GM19438 (cell line): Measurements from ENCODE around the gene ICE2.

Source experiments
- ATAC-seq: cut with Tn5 transposase; IDR thresholded peaks from one replicate; pipeline ENCODE4 v1.9.1; 2021; ENCODE audit warnings: low read depth; ENCODE audit not compliant: unreplicated experiment

The ICE2 gene

DNA sequence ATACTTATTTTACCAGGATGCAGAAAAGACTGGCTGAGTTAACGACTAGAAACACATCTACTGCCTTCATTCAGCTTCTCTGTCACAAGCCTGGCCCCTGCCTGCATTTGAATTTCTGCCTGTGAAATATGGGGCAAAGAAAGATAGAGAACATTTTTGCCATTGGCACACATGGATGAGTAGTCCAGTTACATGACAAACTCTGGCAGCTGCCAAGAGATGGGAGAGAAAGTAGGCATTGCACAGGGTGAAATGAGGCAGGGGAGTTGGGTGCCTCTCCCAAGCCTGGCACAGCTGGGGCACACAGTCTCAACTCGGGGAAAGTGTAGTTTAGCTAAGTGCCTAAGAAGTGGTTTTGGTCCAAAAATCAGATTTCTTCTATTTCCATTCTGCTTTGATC is 105.2 kb downstream of the ICE2 start:
- ATAC-seq = no peak

DNA sequence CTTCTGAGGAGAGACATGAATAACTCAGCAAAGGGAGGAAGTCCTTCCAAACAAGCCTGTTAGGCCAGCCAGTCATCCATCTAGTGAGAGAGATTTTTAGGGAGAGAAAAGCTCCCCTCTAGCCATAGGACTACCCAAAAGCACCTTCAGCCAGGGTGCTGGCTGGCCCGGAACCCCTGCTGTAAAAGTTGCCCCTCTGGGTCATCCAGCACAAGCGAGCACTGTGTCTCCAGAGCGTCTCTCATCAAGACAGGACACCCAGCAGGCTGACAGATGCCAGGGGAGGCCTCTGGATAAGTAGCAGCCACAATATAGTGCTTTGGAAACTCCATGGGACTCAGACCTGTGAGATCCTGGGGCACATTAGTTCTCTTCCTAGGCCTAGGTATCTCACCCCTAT is 105.6 kb downstream of the ICE2 start:
- no peak for ATAC-seq

DNA sequence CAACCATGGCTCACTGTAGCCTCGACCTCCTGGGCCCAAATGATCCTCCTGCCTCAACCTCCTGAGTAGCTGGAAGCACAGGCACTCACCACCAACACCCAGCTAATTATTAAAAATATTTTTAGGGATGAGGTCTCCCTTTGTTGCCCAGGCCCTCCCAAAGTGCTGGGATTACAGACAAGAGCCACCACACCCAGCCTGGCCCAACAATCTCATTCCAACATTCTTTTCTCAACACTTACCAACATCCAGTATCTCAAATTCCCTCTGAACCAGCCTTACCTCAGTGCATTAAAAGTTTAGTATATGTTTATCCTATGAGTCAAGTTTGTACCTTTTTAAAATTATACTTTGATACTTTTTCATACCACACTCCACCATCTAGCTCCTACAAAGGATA is 106.2 kb downstream of the ICE2 start:
- ATAC-seq = no peak

DNA sequence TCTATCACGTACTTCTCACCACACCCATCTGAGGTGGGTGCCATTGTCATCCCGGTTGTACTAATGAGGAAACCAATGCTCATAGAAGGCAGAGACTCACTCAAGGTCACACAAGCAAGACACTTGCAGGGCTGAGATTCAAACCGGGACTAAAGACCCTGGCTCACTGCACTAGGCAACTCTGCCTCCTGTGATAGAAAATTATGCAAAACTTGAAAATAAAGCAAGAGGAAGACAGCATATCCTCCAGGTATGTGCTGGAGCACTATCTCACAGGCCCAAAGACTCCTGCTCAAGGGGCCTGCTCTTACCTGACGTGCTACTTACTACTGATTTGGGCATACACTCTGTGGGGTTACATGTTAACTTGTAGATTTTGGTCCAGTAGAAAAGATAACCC is 106.7 kb downstream of the ICE2 start:
- ATAC-seq = no peak

DNA sequence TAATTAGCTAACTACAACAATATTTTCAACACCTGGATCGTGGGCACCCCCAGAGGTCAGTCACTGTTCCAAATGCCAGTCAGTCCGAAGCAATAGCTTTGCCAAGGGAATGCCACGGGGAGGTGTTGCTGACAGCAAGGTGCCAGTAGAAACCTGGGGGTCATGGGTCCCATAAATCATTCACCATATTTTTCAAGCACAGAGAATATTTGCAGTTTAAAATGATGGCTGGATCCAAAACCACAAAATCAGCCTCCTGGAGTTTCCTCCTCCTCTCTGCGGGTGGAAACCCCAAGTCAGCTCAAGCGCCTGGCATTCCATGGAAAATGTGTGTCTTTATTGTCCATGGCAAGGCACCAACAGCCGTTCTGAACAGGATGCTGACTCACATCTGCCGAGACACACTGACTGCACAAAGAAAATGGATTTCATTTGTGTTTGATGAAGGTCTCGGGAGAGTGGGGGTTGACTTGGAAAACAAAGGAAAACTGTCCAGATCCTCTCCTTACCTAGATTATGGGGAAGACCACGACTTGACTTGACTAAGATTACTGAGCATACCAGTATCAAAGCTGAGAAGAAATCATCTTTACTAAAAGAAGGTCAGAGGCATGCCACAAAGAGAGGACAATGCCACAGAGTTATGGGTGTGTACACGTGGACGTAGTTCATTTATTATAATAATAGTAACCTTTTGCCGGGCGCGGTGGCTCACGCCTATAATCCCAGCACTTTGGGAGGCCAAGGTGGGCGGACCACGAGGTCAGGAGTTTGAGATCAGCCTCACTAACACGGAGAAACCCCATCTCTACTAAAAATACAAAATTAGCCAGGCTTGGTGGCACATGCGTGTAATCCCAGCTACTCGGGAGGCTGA is 107.5 kb downstream of the ICE2 start:
- ATAC-seq = no peak

DNA sequence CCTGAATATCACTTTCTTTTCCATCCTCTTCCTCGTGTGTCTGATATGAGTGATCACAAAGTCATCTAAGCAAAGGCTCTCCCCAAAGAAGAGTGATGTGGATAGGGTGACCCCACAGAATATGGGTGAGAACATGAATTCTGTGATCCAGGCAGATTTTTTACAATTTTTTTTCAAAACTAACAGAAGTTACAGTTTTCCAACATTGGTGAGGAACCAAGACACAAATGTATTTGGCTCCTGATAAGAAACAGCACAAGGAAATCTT is 108.1 kb downstream of the ICE2 start:
- no peak for ATAC-seq

DNA sequence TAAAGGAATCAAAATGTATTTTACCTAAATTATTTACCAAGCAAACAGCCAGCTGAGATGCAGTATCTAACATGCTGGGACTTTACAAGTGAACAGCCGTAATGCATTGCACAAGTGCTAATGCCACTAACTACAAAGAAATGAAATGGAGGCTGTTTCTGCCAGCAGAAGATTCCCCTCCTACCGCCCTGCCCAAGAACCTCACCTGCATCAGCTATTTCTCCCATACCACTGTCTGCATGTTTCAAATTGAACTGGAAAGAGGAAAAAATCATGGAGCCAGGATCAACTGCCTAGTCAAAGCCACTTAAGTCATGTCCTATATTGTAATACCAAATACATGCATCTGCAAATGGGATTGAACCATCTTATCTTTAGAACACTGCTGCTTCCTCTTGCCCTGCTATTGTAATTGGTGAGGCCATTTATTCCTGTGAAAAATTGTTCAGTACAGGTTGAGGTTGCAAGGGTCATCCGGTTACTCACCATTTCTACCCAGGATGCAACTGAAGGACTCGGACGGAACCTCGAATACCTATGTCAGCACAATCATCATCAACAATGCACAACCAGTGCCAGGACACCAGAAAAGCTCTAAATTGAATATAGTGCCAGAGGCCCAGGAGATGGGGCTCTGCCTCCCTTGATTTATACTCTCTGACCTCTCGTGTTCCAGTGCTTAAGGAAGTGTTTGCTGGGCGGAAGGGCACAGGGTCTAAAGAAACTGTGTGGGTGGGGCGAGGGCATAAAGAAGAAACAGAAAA is 108.7 kb downstream of the ICE2 start:
- no peak for ATAC-seq

DNA sequence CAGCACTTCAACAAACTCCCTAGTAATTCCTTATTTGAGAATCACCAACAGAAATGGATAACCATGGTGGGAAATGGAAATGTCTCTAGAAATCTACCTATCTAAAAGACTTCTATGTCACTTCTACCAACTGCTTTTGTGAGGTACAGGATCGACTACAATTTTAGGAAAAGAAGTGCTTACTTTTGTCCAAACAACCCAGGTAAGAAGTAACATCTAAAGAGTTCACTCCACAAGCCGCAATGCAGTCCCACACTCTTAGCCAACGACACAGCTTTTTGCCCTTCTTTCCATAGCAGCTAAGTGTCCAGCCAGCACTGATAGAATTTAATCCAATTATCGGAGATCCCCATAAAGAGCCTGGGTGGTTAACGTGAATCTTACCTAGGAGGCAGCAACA is 109.2 kb downstream of the ICE2 start:
- no peak for ATAC-seq
